Ishikawa (cell line): Measurements from ENCODE around the gene IL17RD.

Experiments used
- CEBPB ChIP-seq: IDR thresholded peaks from 2 replicates; pipeline ENCODE4 v1.6.1; 2012
- CREB1 ChIP-seq: IDR thresholded peaks from 2 replicates; pipeline ENCODE4 v1.6.1; 2012; ENCODE audit warnings: low read depth
- EGR1 ChIP-seq: IDR thresholded peaks from 2 replicates; pipeline ENCODE4 v1.6.1; 2012
- EP300 ChIP-seq: IDR thresholded peaks from 2 replicates; pipeline ENCODE4 v1.6.1; 2012; ENCODE audit warnings: borderline replicate concordance
- FOXM1 ChIP-seq: IDR thresholded peaks from 2 replicates; pipeline ENCODE4 v1.6.1; 2012; ENCODE audit warnings: low read depth, borderline replicate concordance
- NFIC ChIP-seq: IDR thresholded peaks from 2 replicates; pipeline ENCODE4 v1.6.1; 2012
- RAD21 ChIP-seq: IDR thresholded peaks from 2 replicates; pipeline ENCODE4 v1.6.1; 2012; ENCODE audit warnings: low read depth
- TAF1 ChIP-seq: IDR thresholded peaks from 2 replicates; pipeline ENCODE4 v1.6.1; 2012; ENCODE audit warnings: low read depth, mild to moderate bottlenecking
- TCF12 ChIP-seq: IDR thresholded peaks from 2 replicates; pipeline ENCODE4 v1.6.1; 2012; ENCODE audit warnings: low read depth
- TEAD4 ChIP-seq: IDR thresholded peaks from 2 replicates; pipeline ENCODE4 v1.6.1; 2012
- YY1 ChIP-seq: IDR thresholded peaks from 2 replicates; pipeline ENCODE4 v1.6.1; 2012; ENCODE audit warnings: low read depth
- ZBTB7A ChIP-seq: IDR thresholded peaks from 2 replicates; pipeline ENCODE4 v1.6.1; 2012; ENCODE audit warnings: low read depth
- TF ChIP-seq, protein P1 (sequence below): IDR thresholded peaks from 2 replicates; pipeline ENCODE4 v1.6.1; 2012
- TF ChIP-seq, protein P2 (sequence below): IDR thresholded peaks from 2 replicates; pipeline ENCODE4 v1.6.1; 2012
- TF ChIP-seq, protein P3 (sequence below): IDR thresholded peaks from 2 replicates; pipeline ENCODE4 v1.6.1; 2012; ENCODE audit warnings: low read depth, mild to moderate bottlenecking

The IL17RD gene

DNA sequence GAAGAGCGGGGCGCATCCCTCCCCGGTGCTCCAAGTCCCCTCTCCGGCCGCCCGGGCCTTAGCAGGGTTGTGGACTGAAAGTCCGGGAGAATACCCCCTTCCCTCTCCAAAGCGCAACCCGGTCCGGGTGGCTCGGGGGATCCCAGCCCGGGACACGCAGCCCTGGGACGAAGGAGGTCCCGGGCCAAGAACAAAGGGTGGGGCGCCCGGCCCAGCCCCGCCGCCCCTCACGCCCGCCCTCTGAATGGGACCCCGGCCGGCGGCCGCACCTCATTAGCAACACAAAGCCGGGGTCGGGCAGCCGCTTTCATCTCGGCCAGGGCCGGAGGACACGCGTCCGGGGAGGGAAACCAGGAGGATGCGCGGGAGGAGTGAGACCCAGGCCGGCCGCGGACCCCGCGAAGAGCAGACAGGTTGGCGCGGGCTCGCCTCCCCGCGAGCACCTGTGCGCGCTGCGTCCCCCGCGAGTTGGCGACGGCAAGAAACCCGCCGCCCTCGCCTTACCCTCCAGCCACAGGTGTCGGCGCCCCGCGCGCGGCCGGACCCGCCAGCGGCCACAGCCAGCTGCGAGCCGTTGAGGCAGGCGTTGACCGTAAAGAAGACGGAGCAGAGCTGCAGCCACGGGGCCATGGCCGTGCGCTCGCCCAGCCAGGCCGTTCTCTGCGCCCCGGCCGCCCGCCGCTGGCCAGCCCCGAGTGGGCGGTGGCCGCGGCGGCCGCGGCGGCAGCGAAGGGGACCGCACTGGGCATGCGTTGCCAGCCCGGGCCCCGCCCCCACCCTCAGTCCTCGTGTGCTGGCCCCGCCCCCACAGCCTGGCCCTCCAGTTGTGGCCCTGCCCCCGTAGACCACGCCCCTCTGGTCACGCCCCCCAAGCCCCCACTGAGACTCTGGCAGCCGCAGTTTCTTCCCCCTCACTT, at the start of gene IL17RD:
Gene IL17RD, minus strand, starts transcription at position 697 of the 917 bp plus-strand sequence. Its CDS starts 67 bp downstream, at position 630.
- TF ChIP-seq, protein P1, sequence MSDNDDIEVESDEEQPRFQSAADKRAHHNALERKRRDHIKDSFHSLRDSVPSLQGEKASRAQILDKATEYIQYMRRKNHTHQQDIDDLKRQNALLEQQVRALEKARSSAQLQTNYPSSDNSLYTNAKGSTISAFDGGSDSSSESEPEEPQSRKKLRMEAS: peak; percentile 53; the same call in 1 of the 2 replicates
- TF ChIP-seq, protein P2, sequence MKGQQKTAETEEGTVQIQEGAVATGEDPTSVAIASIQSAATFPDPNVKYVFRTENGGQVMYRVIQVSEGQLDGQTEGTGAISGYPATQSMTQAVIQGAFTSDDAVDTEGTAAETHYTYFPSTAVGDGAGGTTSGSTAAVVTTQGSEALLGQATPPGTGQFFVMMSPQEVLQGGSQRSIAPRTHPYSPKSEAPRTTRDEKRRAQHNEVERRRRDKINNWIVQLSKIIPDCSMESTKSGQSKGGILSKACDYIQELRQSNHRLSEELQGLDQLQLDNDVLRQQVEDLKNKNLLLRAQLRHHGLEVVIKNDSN: no peak
- peak; percentile 34; the same call in 1 of the 2 replicates for TF ChIP-seq TCF12
- TF ChIP-seq CREB1: no peak
- peak; percentile 76; the same call in 1 of the 2 replicates for TF ChIP-seq ZBTB7A
- no peak for TF ChIP-seq FOXM1
- no peak for TF ChIP-seq EP300
- TF ChIP-seq CEBPB: no peak
- TF ChIP-seq YY1: no peak
- no peak for TF ChIP-seq RAD21
- TF ChIP-seq, protein P3, sequence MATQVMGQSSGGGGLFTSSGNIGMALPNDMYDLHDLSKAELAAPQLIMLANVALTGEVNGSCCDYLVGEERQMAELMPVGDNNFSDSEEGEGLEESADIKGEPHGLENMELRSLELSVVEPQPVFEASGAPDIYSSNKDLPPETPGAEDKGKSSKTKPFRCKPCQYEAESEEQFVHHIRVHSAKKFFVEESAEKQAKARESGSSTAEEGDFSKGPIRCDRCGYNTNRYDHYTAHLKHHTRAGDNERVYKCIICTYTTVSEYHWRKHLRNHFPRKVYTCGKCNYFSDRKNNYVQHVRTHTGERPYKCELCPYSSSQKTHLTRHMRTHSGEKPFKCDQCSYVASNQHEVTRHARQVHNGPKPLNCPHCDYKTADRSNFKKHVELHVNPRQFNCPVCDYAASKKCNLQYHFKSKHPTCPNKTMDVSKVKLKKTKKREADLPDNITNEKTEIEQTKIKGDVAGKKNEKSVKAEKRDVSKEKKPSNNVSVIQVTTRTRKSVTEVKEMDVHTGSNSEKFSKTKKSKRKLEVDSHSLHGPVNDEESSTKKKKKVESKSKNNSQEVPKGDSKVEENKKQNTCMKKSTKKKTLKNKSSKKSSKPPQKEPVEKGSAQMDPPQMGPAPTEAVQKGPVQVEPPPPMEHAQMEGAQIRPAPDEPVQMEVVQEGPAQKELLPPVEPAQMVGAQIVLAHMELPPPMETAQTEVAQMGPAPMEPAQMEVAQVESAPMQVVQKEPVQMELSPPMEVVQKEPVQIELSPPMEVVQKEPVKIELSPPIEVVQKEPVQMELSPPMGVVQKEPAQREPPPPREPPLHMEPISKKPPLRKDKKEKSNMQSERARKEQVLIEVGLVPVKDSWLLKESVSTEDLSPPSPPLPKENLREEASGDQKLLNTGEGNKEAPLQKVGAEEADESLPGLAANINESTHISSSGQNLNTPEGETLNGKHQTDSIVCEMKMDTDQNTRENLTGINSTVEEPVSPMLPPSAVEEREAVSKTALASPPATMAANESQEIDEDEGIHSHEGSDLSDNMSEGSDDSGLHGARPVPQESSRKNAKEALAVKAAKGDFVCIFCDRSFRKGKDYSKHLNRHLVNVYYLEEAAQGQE: 0 out of 2 replicates have a peak, but pooled peaks have one; percentile 10
- 0 out of 2 replicates have a peak, but pooled peaks have one; percentile 19 for TF ChIP-seq EGR1
- TF ChIP-seq NFIC: no peak
- no peak for TF ChIP-seq TEAD4
- peak; percentile 21; the same call in 1 of the 2 replicates for TF ChIP-seq TAF1

DNA sequence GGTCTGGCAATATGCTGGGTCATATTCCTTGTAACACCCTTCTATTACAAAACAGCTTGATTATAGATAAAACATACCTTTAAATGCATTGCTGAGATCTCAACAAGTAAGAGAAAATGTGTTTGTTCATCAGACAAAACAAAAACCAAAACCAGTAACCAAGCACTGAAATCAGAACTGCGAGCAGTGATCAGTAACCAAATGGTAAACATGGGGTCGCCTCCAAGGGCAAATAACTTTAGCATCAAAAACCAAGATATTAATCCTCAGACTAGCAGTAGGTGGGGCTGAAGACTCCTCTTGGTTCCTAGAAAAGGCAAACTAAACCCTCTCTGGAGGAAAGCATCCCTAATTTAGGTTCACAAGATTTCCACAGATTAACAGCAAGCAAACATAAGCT, 41.3 kb upstream of the IL17RD start:
- TF ChIP-seq EGR1 (no peak), CREB1 (no peak), EP300 (no peak), ZBTB7A (no peak), YY1 (no peak), FOXM1 (no peak), NFIC (no peak), CEBPB (no peak), TCF12 (no peak)
- TF ChIP-seq, protein P2: no peak
- TF ChIP-seq, protein P1: no peak

DNA sequence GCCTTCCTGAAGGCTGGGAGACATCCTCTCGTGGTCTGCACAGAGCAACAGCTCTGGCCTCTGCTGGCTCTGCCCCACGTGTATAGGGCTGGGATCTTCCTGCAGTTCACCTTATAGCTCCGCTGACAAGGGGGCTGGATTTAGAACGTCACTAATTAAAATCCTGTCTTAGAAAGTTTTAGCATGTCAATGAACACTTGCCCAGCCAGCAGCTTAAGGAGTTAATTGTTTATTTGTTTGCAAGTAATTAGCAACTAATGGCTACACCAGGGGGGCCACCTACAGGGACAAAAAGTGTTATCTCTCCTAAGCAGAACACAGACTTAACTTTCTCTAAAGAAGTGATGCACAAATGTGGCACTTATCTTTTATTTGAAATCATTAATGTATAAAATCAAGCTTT, 34.7 kb upstream of the IL17RD start, which contains the start of gene HESX1:
Gene HESX1, minus strand, starts transcription at position 84 of the 403 bp plus-strand sequence. Its CDS starts 60 bp downstream, at position 24.
- TF ChIP-seq TCF12 (no peak), EP300 (no peak), YY1 (no peak), TEAD4 (no peak), TAF1 (no peak), RAD21 (no peak), FOXM1 (no peak), ZBTB7A (no peak), EGR1 (no peak), NFIC (no peak), CREB1 (no peak), CEBPB (no peak)
- TF ChIP-seq, protein P2: no peak
- TF ChIP-seq, protein P1: no peak

DNA sequence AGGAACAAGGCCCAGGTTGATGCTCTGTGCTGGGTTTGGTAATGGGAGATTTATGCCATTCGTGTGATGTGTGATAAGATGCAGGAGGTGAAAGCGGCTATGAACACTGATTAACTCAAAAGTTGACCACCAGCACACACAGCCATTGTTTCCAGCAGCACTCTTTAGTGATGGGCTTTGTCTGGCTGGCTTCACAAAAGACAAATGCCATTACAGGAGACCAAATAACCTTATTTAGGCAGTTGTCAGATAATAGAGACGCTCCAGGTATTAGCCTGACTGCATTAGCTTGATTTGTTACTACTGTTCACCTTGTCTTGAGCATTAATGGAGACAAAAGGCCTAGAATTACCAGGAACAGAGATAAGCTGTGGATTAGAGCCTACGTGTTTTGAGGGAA, 29.5 kb upstream of the IL17RD start:
- TF ChIP-seq CREB1: no peak
- no peak for TF ChIP-seq ZBTB7A
- no peak for TF ChIP-seq YY1

DNA sequence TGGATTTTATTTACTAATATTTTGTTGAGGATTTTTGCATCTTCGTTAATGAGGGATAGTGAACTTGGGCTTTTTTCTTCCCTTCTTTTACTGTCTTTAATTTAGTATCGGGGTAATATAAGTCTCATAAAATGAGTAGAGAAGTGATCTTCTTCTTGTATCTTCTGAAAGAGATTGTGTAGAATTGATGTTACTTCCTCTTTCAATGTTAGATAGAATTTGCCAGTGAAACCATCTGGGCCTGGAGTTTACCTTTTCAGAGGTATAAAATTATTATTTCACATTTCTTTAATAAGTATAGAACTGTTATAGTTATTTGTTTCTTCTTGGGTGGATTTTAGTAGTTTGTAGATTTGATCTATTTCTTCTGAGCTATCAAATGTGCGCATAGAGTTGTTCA, 26.9 kb upstream of the IL17RD start:
- TF ChIP-seq, protein P3: no peak
- TF ChIP-seq EP300 (no peak), FOXM1 (no peak), CEBPB (no peak), TCF12 (no peak), ZBTB7A (no peak), RAD21 (no peak), YY1 (no peak), TAF1 (no peak), CREB1 (no peak), NFIC (no peak), TEAD4 (no peak), EGR1 (no peak)
- TF ChIP-seq, protein P1: no peak
- TF ChIP-seq, protein P2: no peak
